H1 (cell line): ENCODE measurements around the gene ZFP30. TPM values are rescaled to one million over a fixed set of nuclear protein-coding genes. Genes with fewer than 3 reads are reported as not detected.

Experiments
- ASH2L ChIP-seq: fragments of 200-600, 300-600 bp; sonication (generic); IDR thresholded peaks from one replicate; pipeline ENCODE4 v1.7.1; 2017; ENCODE audit warnings: low read length
- BACH1 ChIP-seq: IDR thresholded peaks from 2 replicates; pipeline ENCODE4 v1.6.1; 2012; ENCODE audit warnings: low read length, improper control_type of control experiment
- CBX8 ChIP-seq: fragments of 300-800, 300-1000 bp; sonication (generic); IDR thresholded peaks from 2 replicates; pipeline ENCODE4 v1.7.1; 2016; ENCODE audit warnings: low read depth, low read length, borderline replicate concordance
- CHD2 ChIP-seq: IDR thresholded peaks from 2 replicates; pipeline ENCODE4 v1.6.1; 2012; ENCODE audit warnings: low read length, improper control_type of control experiment
- CTBP2 ChIP-seq: IDR thresholded peaks from 2 replicates; pipeline ENCODE4 v1.7.0; 2011; ENCODE audit warnings: borderline replicate concordance, mild to moderate bottlenecking, moderate library complexity, mixed read lengths, low read length; ENCODE audit not compliant: insufficient read depth, insufficient read length
- E2F6 ChIP-seq: IDR thresholded peaks from 2 replicates; pipeline ENCODE4 v1.6.1; 2012; ENCODE audit warnings: inconsistent platforms
- FOSL1 ChIP-seq: IDR thresholded peaks from 2 replicates; pipeline ENCODE4 v1.6.1; 2011; ENCODE audit warnings: mild to moderate bottlenecking, low read depth, low read length, moderate library complexity; ENCODE audit not compliant: insufficient read depth
- HDAC2 ChIP-seq, 2 experiments: fragments of 300-600 bp in 1 of 2; sonication (generic) in 1 of 2; IDR thresholded peaks; 2 replicates each; pipeline ENCODE4 v1.6.1; 2011 to 2012; ENCODE audit warnings: low read depth in 2 of 2, low read length in 2 of 2, mild to moderate bottlenecking in 2 of 2, moderate library complexity in 2 of 2, borderline replicate concordance in 1 of 2, inconsistent platforms in 1 of 2
- JUN ChIP-seq: IDR thresholded peaks from 2 replicates; pipeline ENCODE4 v1.6.1; 2011; ENCODE audit warnings: low read depth, mild to moderate bottlenecking, improper control_type of control experiment, low read length
- JUND ChIP-seq: IDR thresholded peaks from 2 replicates; pipeline ENCODE4 v1.6.1; 2011; ENCODE audit warnings: mild to moderate bottlenecking, improper control_type of control experiment, low read length
- NANOG ChIP-seq: IDR thresholded peaks from 2 replicates; pipeline ENCODE4 v1.6.1; 2011; ENCODE audit warnings: low read length, low read depth, mild to moderate bottlenecking, inconsistent platforms; ENCODE audit not compliant: insufficient read depth, poor library complexity, severe bottlenecking
- POLR2AphosphoS5 ChIP-seq: IDR thresholded peaks from 2 replicates; pipeline ENCODE4 v1.6.1; 2011; ENCODE audit warnings: low read depth, low read length
- POU5F1 ChIP-seq: IDR thresholded peaks from 2 replicates; pipeline ENCODE4 v1.6.1; 2011; ENCODE audit warnings: low read depth, mild to moderate bottlenecking, low read length, moderate library complexity
- RXRA ChIP-seq: IDR thresholded peaks from 2 replicates; pipeline ENCODE4 v1.6.1; 2011; ENCODE audit warnings: low read depth, mild to moderate bottlenecking, low read length, moderate library complexity; ENCODE audit not compliant: insufficient read depth
- SP2 ChIP-seq: IDR thresholded peaks from 2 replicates; pipeline ENCODE4 v1.6.1; 2012; ENCODE audit warnings: mild to moderate bottlenecking, low read length, inconsistent platforms
- TAF7 ChIP-seq: optimal IDR thresholded peaks from 2 replicates; pipeline ENCODE3; 2011; ENCODE audit warnings: low read depth, mild to moderate bottlenecking, inconsistent platforms, low read length, moderate library complexity, borderline replicate concordance
- TBP ChIP-seq: IDR thresholded peaks from 2 replicates; pipeline ENCODE4 v1.6.1; 2011; ENCODE audit warnings: low read depth, low read length, improper control_type of control experiment
- TCF12 ChIP-seq: IDR thresholded peaks from 2 replicates; pipeline ENCODE4 v1.6.1; 2011; ENCODE audit warnings: low read depth, mild to moderate bottlenecking, low read length
- TEAD4 ChIP-seq: IDR thresholded peaks from 2 replicates; pipeline ENCODE4 v1.6.1; 2012; ENCODE audit warnings: low read depth, low read length, inconsistent platforms, mixed read lengths
- polyA plus RNA-seq, 7 experiments: library from polyadenylated mRNA; depleted of rRNA in 3 of 7; stranded (reverse) in 5 of 7; unstranded in 2 of 7; fragments of >200 nt in 5 of 7; fragments of 200-250 nt in 2 of 7; gene quantifications; 1 replicate in 5 of 7; 2 replicates in 1 of 7; 4 replicates in 1 of 7; pipeline versions ENCODE4 v1.2.1 to v1.2.3, GENCODE V29; 2011 to 2013; ENCODE audit warnings: missing spikeins in 2 of 7, mixed read lengths in 2 of 7
- total RNA-seq: library from RNA; stranded (reverse); fragmentation: NEBNext Ultra II Directional; extraction: Animal tissue kit (Norgen Biotek cat#: 25700); gene quantifications from 2 replicates; pipeline ENCODE4 v1.2.1, GENCODE V29; 2021

The ZFP30 gene
- total and polyA plus RNA-seq, 2 of the 8 experiments (the other 6 are each of a cell fraction or from before 2014, with no cell fraction given): 1.4 to 6.1 TPM

GRCh38 chr19:37691881-37692504 is 36.7 kb upstream of the ZFP30 start (continued):
- no peak for TF ChIP-seq TCF12
- 0 out of 2 replicates have a peak, but pooled peaks have one; percentile 30 for TF ChIP-seq POLR2AphosphoS5
- peak; percentile 82 for TF ChIP-seq ASH2L
- TF ChIP-seq SP2: no peak
- no peak for TF ChIP-seq TAF7
- no peak; a peak in 1 of 4 replicates for TF ChIP-seq HDAC2 (IDR thresholded peaks at IDR 0.05; ENCODE audit: borderline replicate concordance in 1 of 2, low read depth in 2 of 2, low read length in 2 of 2)
- TF ChIP-seq RXRA: no peak
- no peak for TF ChIP-seq CTBP2
- no peak for TF ChIP-seq NANOG
- TF ChIP-seq TEAD4: no peak
- TF ChIP-seq JUN: no peak
- TF ChIP-seq CHD2: no peak
- no peak for TF ChIP-seq CBX8
- TF ChIP-seq POU5F1: no peak
- TF ChIP-seq E2F6: peak; percentile 51; the same call in 1 of the 2 replicates
- no peak for TF ChIP-seq BACH1
- peak; percentile 29; the same call in 1 of the 2 replicates for TF ChIP-seq TBP
- TF ChIP-seq JUND: no peak
- TF ChIP-seq FOSL1: no peak
